HG03196 (cell line): Measurements from ENCODE around the gene XPC.
"Not testable (repeated sequence)": the region's sequence is repeated elsewhere in the genome, so short reads cannot be mapped to it uniquely, and the experiment has no call there.

ENCODE experiments used
- ATAC-seq: cut with Tn5 transposase; IDR thresholded peaks from one replicate; pipeline ENCODE4 v1.9.1; 2021; ENCODE audit not compliant: unreplicated experiment

The XPC gene

GRCh38 chr3:14122301-14122700 is 56.1 kb downstream of the XPC start:
- no peak for ATAC-seq

GRCh38 chr3:14121859-14122258 is 56.5 kb downstream of the XPC start:
- ATAC-seq: no peak

- ATAC-seq: not testable (repeated sequence)
These were observed 57.4 kb downstream of the XPC start for GRCh38 chr3:14120921-14121448.

GRCh38 chr3:14120111-14120920 is 58.1 kb downstream of the XPC start:
- ATAC-seq: no peak

- ATAC-seq: no peak
These were observed 58.8 kb downstream of the XPC start for GRCh38 chr3:14119651-14120050.

GRCh38 chr3:14118400-14119381 is 59.7 kb downstream of the XPC start:
- ATAC-seq: no peak

GRCh38 chr3:14117468-14118399 is 60.7 kb downstream of the XPC start:
- ATAC-seq: no peak

GRCh38 chr3:14113965-14114635 is 64.3 kb downstream of the XPC start:
- no peak for ATAC-seq

GRCh38 chr3:14110699-14111098 is 67.7 kb downstream of the XPC start:
- no peak for ATAC-seq

- ATAC-seq: not testable (repeated sequence)
These were observed 68.6 kb downstream of the XPC start for GRCh38 chr3:14109821-14110220.

GRCh38 chr3:14097616-14098391 is 80.6 kb downstream of the XPC start:
- no peak for ATAC-seq

GRCh38 chr3:14096742-14097141 is 81.7 kb downstream of the XPC start:
- ATAC-seq: no peak
